Ovary (tissue), 3 donors: ENCODE data around the gene DNAJB1.
"Not testable (repeated sequence)": the region's sequence is repeated elsewhere in the genome, so short reads cannot be mapped to it uniquely, and the experiment has no call there.

Experiments
- POLR2A ChIP-seq: fragments of 450-650 bp; IDR thresholded peaks from one replicate; pipeline ENCODE4 v1.6.1; 2017; ENCODE audit warnings: antibody characterized with exemption, mild to moderate bottlenecking, moderate library complexity
- TF ChIP-seq, protein P1 (sequence below), 3 donors: fragments of 450-650 bp in 2 of 3; fragments of 200-600 bp in 1 of 3; IDR thresholded peaks; one replicate each; pipeline versions ENCODE4 v1.5.1 to v1.8.0; 2016 to 2022; ENCODE audit warnings: antibody characterized with exemption in 3 of 3, mild to moderate bottlenecking in 1 of 3
- donor health status: DM: no; HTN: no; CAD: no.

DNA sequence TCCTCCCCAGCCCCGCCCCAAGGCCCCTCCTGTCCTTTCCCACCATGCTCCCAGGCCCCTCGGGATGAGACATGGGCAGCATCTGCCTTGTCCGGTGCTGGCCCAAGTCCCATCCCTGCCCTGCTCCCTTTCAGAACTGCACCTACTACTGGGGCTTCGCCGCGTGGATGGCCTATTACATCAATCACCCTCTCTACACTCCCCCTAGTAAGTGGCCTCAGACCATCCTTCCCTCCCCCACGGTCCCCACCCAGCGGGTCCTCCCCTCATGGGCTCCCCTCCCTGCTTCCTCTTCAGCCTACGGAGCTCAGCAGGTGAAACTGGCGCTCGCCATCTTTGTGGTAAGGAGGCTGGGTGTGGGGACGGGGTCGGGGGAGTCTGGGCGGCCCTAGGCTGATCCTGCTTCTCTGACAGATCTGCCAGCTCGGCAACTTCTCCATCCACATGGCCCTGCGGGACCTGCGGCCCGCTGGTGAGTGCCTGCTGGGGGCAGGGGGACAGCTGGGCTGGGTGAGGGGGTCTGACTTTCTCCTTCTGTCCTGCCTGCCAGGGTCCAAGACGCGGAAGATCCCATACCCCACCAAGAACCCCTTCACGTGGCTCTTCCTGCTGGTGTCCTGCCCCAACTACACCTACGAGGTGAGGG, 46.6 kb upstream of the DNAJB1 start:
- TF ChIP-seq, protein P1, sequence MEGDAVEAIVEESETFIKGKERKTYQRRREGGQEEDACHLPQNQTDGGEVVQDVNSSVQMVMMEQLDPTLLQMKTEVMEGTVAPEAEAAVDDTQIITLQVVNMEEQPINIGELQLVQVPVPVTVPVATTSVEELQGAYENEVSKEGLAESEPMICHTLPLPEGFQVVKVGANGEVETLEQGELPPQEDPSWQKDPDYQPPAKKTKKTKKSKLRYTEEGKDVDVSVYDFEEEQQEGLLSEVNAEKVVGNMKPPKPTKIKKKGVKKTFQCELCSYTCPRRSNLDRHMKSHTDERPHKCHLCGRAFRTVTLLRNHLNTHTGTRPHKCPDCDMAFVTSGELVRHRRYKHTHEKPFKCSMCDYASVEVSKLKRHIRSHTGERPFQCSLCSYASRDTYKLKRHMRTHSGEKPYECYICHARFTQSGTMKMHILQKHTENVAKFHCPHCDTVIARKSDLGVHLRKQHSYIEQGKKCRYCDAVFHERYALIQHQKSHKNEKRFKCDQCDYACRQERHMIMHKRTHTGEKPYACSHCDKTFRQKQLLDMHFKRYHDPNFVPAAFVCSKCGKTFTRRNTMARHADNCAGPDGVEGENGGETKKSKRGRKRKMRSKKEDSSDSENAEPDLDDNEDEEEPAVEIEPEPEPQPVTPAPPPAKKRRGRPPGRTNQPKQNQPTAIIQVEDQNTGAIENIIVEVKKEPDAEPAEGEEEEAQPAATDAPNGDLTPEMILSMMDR (IDR thresholded peaks at IDR 0.05) = not testable (repeated sequence)
- TF ChIP-seq POLR2A = not testable (repeated sequence)
